Astrocyte of the cerebellum (primary cell): Measurements from ENCODE around the gene HDAC9.

Experiments used
- DNase-seq: peaks from one replicate; pipeline ENCODE4 v3.0.0-alpha.2; 2011; ENCODE audit warnings: low read depth
- H3K4me3 ChIP-seq: 2 replicates; pipeline ENCODE4 v1.5.1; 2011; ENCODE audit warnings: mild to moderate bottlenecking, low read depth, low read length, moderate library complexity
- CTCF ChIP-seq: IDR thresholded peaks from 2 replicates; pipeline ENCODE4 v1.5.1; 2012; ENCODE audit warnings: low read length, low read depth, moderate library complexity, mild to moderate bottlenecking; ENCODE audit errors: missing control alignments
- in situ Hi-C: cut with HindIII; loops from 2 replicates; pipeline ENCODE4 v1.10.0; 2017; ENCODE audit warnings: low sequenced_read_pairs

The HDAC9 gene

GRCh38 chr7:18471476-18472160 lies 23.9 kb upstream of the HDAC9 start:
- no peak overlapping the region for H3K4me3 ChIP-seq
- in situ Hi-C loops: no loop called here
- no peak for TF ChIP-seq CTCF
- DNase-seq: no peak

GRCh38 chr7:18472161-18472483 lies 23.4 kb upstream of the HDAC9 start:
- no peak for TF ChIP-seq CTCF
- no peak for DNase-seq
- H3K4me3 ChIP-seq: no peak overlapping the region
- in situ Hi-C loops: no loop called here

GRCh38 chr7:18473119-18473518 lies 22.4 kb upstream of the HDAC9 start:
- no peak overlapping the region for H3K4me3 ChIP-seq
- no peak for TF ChIP-seq CTCF
- in situ Hi-C loops: no loop called here
- DNase-seq: no peak

GRCh38 chr7:18474944-18475343 lies 20.6 kb upstream of the HDAC9 start:
- no peak for TF ChIP-seq CTCF
- no peak for DNase-seq
- no peak overlapping the region for H3K4me3 ChIP-seq
- in situ Hi-C loops: no loop called here

- in situ Hi-C loops: no loop called here
- DNase-seq: no peak
- no peak overlapping the region for H3K4me3 ChIP-seq
- TF ChIP-seq CTCF: no peak
Measured at GRCh38 chr7:18475488-18475887, 20.1 kb upstream of the HDAC9 start.

- no peak for TF ChIP-seq CTCF
- H3K4me3 ChIP-seq: no peak overlapping the region
- in situ Hi-C loops: no loop called here
- DNase-seq: no peak
Measured at GRCh38 chr7:18481776-18482175, 13.8 kb upstream of the HDAC9 start.
